Measurements from ENCODE around the gene INHBC. TPM values are rescaled to one million over a fixed set of nuclear protein-coding genes. Genes with fewer than 3 reads are reported as not detected.
A peak's percentile ranks its signal among the peaks of the same experiment; 100 is the strongest.
"Not testable (repeated sequence)": the region's sequence is repeated elsewhere in the genome, so short reads cannot be mapped to it uniquely, and the experiment has no call there.

Gene INHBC
- total RNA-seq, 1 experiment from 2014 or later: not detected

DNA sequence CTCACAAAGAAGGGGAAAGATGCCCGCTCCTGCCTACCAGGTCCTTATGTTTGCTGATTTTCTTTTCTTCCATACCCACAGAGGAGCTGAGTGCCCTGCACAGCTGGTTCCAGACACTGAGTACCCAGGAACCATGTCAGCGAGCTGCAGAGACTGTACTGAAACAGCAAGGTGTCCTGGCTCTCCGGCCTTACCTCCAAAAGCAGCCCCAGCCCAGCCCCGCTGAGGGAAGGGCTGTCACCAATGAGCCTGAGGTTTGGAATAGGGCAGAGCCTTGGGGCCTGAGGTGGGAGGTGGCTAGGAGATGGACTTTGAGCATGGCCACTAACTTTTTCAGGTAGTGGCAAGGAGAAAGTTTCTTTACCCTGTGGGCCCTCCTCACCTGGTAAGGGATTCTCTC lies 55.5 kb downstream of the INHBC start:
- intact Hi-C loops (cut with micrococcal nuclease; ENCODE audit: unreplicated experiment): no loop called here
- H3K9me3 ChIP-seq (ENCODE audit: control insufficient read depth, insufficient read depth, low read depth, low read length): no peaks in the 10 kb centered on the region
- DNase-seq (ENCODE audit: low read depth, low spot score) (no peak), ATAC-seq (no peak)
- no peak overlapping the region for H3K4me3 ChIP-seq (ENCODE audit: low read depth in 2 of 2, low read length in 2 of 2)
- H3K36me3 ChIP-seq (ENCODE audit: control insufficient read depth, insufficient read depth, low read length): peaks cover 16% of the 10 kb centered on the region; the same call in 1 of the 2 replicates
- peaks cover 12% of the 10 kb centered on the region; the same call in 1 of the 2 replicates for H3K4me1 ChIP-seq (ENCODE audit: control insufficient read depth, insufficient read depth, low read length)
- TF ChIP-seq, protein P1, sequence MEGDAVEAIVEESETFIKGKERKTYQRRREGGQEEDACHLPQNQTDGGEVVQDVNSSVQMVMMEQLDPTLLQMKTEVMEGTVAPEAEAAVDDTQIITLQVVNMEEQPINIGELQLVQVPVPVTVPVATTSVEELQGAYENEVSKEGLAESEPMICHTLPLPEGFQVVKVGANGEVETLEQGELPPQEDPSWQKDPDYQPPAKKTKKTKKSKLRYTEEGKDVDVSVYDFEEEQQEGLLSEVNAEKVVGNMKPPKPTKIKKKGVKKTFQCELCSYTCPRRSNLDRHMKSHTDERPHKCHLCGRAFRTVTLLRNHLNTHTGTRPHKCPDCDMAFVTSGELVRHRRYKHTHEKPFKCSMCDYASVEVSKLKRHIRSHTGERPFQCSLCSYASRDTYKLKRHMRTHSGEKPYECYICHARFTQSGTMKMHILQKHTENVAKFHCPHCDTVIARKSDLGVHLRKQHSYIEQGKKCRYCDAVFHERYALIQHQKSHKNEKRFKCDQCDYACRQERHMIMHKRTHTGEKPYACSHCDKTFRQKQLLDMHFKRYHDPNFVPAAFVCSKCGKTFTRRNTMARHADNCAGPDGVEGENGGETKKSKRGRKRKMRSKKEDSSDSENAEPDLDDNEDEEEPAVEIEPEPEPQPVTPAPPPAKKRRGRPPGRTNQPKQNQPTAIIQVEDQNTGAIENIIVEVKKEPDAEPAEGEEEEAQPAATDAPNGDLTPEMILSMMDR (IDR thresholded peaks at IDR 0.05): no peak
- no peak for TF ChIP-seq SIN3A (IDR thresholded peaks at IDR 0.05; ENCODE audit: borderline replicate concordance, insufficient read depth, low read depth, low read length)
- TF ChIP-seq TCF7L2 (IDR thresholded peaks at IDR 0.05; ENCODE audit: low read depth, low read length): no peak
- TF ChIP-seq, protein P2, sequence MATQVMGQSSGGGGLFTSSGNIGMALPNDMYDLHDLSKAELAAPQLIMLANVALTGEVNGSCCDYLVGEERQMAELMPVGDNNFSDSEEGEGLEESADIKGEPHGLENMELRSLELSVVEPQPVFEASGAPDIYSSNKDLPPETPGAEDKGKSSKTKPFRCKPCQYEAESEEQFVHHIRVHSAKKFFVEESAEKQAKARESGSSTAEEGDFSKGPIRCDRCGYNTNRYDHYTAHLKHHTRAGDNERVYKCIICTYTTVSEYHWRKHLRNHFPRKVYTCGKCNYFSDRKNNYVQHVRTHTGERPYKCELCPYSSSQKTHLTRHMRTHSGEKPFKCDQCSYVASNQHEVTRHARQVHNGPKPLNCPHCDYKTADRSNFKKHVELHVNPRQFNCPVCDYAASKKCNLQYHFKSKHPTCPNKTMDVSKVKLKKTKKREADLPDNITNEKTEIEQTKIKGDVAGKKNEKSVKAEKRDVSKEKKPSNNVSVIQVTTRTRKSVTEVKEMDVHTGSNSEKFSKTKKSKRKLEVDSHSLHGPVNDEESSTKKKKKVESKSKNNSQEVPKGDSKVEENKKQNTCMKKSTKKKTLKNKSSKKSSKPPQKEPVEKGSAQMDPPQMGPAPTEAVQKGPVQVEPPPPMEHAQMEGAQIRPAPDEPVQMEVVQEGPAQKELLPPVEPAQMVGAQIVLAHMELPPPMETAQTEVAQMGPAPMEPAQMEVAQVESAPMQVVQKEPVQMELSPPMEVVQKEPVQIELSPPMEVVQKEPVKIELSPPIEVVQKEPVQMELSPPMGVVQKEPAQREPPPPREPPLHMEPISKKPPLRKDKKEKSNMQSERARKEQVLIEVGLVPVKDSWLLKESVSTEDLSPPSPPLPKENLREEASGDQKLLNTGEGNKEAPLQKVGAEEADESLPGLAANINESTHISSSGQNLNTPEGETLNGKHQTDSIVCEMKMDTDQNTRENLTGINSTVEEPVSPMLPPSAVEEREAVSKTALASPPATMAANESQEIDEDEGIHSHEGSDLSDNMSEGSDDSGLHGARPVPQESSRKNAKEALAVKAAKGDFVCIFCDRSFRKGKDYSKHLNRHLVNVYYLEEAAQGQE (IDR thresholded peaks at IDR 0.05; ENCODE audit: insufficient read depth in 1 of 2, low read depth in 2 of 2, low read length in 1 of 2): no peak
- no peak for TF ChIP-seq POLR2AphosphoS5 (IDR thresholded peaks at IDR 0.05; ENCODE audit: low read depth, low read length)
- ChIA-PET CTCF (no interaction called here), POLR2A (no interaction called here)
- BruUV-seq (replicated peaks): no TSS peak
- in situ Hi-C loops (cut with HindIII; ENCODE audit: low pct_unique_long_range_greater_than_20kb, low sequenced_read_pairs): no loop called here
- H3K27me3 ChIP-seq (ENCODE audit: control insufficient read depth, insufficient read depth, low read length): no peaks in the 10 kb centered on the region
- H3K27ac ChIP-seq (ENCODE audit: low read length): no peak overlapping the region

DNA sequence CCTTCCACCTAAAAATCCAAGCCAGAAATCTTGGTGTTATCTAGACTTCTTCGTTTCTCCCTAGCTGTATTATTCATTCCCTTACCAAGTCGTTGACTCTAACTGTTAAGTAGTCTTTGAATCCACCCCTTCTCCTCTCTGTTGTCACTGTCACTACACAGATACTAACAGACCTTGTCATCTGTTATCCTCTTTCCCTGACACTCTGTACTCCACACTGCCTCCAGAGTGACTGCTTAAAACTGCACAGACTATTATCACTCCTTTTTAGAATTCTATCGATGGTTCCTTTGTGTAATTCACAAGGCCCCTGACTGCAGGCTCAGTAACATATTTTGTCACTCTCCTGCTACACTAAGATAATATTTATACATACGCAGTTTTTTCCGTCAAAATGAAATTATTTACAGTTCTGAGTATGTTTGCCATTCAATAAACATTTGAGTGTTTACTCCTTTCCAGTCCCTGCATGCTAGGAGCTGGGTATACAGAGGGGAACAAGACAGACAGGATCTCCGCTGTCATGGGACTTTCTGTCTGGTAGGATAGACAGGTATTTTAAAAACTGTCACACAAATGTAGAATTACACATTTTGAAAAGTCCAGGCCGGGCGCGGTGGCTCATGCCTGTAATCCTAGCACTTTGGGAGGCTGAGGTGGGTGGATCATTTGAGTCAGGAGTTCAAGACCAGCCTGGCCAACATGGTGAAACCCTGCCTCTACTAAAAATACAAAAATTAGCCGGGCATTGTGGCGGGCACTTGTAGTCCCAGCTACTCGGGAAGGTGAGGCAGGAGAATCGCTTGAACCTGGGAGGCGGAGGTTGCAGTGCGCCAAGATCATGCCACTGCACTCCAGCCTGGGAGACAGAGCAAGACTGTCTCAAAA lies 57.1 kb downstream of the INHBC start:
- in situ Hi-C loops (cut with HindIII; ENCODE audit: low pct_unique_long_range_greater_than_20kb, low sequenced_read_pairs): no loop called here
- Histone ChIP-seq H3K27ac (ENCODE audit: low read length) (no peak overlapping the region), H3K4me1 (ENCODE audit: control insufficient read depth, insufficient read depth, low read length) (peaks cover 12% of the 10 kb centered on the region; the same call in 1 of the 2 replicates), H3K9me3 (ENCODE audit: control insufficient read depth, insufficient read depth, low read depth, low read length) (no peaks in the 10 kb centered on the region), H3K36me3 (ENCODE audit: control insufficient read depth, insufficient read depth, low read length) (peaks cover 16% of the 10 kb centered on the region; the same call in 1 of the 2 replicates), H3K4me3 (ENCODE audit: low read depth in 2 of 2, low read length in 2 of 2) (no peak overlapping the region), H3K27me3 (ENCODE audit: control insufficient read depth, insufficient read depth, low read length) (no peaks in the 10 kb centered on the region)
- intact Hi-C loops (cut with micrococcal nuclease; ENCODE audit: unreplicated experiment): no loop called here
- TF ChIP-seq TCF7L2 (IDR thresholded peaks at IDR 0.05; ENCODE audit: low read depth, low read length) (no peak), SIN3A (IDR thresholded peaks at IDR 0.05; ENCODE audit: borderline replicate concordance, insufficient read depth, low read depth, low read length) (no peak)
- TF ChIP-seq, protein P1 (IDR thresholded peaks at IDR 0.05): peak; percentile 39; the same call in 1 of the 2 replicates
- no peak for ATAC-seq
- TSS peak; percentile 43 for BruUV-seq (replicated peaks)
- ChIA-PET CTCF (interaction anchor here (0.7 kb wide), 1 partner anchor 93 kb away, joined by 9 read pairs; no protein-coding TSS in a partner anchor), POLR2A (no interaction called here)
- no peak for DNase-seq (ENCODE audit: low read depth, low spot score)

DNA sequence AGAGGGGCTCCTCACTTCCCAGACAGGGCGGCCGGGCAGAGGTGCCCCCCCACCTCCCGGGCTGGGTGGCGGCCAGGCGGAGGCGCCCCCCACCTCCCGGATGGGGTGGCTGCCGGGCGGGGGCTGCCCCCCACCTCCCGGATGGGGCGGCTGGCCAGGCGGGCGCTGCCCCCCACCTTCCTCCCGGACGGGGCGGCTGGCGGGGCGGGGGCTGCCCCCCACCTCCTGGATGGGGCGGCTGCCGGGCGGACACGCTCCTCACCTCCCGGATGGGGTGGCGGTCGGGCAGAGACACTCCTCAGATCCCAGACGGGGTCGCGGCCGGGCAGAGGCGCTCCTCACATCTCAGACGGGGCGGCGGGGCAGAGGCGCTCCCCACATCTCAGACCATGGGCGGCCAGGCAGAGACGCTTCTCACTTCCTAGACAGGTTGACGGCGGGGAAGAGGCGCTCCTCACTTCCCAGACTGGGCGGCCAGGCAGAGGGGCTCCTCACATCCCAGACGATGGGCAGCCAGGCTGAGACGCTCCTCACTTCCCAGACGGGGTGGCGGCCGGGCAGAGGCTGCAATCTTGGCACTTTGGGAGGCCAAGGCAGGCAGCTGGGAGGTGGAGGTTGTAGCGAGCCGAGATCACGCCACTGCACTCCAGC lies 60.6 kb downstream of the INHBC start:
- H3K27me3 ChIP-seq (ENCODE audit: control insufficient read depth, insufficient read depth, low read length); H3K4me1 ChIP-seq (ENCODE audit: control insufficient read depth, insufficient read depth, low read length); BruUV-seq (replicated peaks); H3K27ac ChIP-seq (ENCODE audit: low read length); in situ Hi-C loops (cut with HindIII; ENCODE audit: low pct_unique_long_range_greater_than_20kb, low sequenced_read_pairs); ATAC-seq; CTCF ChIA-PET; H3K9me3 ChIP-seq (ENCODE audit: control insufficient read depth, insufficient read depth, low read depth, low read length); intact Hi-C loops (cut with micrococcal nuclease; ENCODE audit: unreplicated experiment); DNase-seq (ENCODE audit: low read depth, low spot score); H3K4me3 ChIP-seq (ENCODE audit: low read depth in 2 of 2, low read length in 2 of 2): not testable (repeated sequence)
- POLR2A ChIA-PET: interaction anchor here (0.6 kb wide), 1 partner anchor 8 kb away, joined by 5 read pairs; no protein-coding TSS in a partner anchor
- H3K36me3 ChIP-seq (ENCODE audit: control insufficient read depth, insufficient read depth, low read length): peaks cover 14% of the 10 kb centered on the region
